HT-29 (cell line): ENCODE results near the gene MRPS18A. TPM values are rescaled to one million over a fixed set of nuclear protein-coding genes. Genes with fewer than 3 reads are reported as not detected.

ENCODE experiments used
- DNase-seq: peaks from one replicate; pipeline ENCODE4 v3.0.0-alpha.2; 2015; ENCODE audit warnings: low spot score
- total RNA-seq: library from RNA; depleted of rRNA; stranded (reverse); fragments of >200 nt; shearing (Covaris generic); gene quantifications from 2 replicates; pipeline ENCODE4 v1.2.3, GENCODE V29; 2014

MRPS18A gene
- total RNA-seq, 1 experiment from 2014 or later, result 125 TPM

DNA sequence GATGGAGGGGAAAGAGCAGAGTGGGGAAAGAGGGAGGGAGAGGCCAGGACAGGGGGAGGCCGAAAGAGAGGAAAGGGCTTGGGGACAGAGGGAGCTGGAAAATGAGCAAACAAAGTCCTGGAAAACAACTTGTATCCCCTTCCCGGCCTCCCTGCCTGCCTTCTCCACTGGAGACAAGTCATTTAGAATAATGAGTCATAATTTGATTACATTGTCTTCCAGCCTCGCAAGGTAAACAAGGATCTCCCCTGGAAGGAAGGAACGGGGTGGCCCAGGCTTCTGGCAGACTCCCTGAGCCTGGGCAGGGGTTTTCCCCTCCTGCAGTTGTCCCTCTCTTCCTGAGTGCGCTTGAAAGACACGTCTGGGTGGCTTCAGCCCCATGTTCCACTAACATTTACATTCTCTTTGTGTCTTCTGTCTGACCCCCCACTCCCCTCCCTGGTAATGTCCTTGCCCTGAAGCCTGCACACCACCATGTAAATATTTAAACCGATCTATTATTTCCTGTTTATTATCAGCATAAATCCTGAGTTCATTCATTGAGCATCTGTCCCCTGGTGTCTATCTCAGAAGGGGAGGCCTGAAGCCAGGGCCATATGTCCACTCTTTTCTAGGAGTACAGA lies 12.1 kb upstream of the MRPS18A start:
- DNase-seq, result peak; percentile 80

DNA sequence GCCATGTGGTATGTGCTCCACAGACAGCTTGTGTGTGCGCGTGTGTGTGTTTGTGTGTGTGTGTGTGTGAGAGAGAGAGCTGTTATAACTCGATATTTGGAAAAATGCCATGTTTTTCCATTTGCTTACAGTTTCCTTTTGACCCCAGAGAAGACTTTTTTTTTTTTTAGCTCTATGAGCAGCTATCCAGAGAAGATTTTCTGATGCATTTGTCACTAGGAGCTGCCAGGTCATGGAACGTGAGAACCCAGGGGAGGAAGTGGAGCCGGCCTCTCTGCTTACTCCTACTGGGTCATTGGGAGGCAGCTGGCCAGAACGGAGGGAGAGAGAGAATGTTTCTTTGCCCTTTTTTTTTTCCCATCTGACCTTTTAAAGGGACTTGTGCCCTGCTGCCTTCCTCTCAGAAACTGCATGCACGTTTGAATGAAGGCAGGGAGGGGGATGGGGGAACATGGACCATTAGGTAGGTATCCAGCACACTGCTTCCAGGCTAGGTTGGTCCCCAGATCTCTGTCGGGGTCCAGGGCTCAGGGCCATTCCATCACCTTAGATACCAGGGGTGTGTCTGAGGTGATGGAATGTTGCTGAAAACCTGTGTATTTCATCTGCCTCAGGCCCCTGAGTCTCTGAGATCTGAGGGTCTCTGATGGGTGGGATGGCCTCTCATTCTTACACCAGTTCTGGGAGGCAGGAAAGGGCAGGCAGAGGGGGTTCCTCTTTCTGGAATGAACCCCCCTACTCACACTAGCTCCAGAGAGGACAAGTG lies 11.2 kb upstream of the MRPS18A start:
- peak; percentile 16 for DNase-seq

DNA sequence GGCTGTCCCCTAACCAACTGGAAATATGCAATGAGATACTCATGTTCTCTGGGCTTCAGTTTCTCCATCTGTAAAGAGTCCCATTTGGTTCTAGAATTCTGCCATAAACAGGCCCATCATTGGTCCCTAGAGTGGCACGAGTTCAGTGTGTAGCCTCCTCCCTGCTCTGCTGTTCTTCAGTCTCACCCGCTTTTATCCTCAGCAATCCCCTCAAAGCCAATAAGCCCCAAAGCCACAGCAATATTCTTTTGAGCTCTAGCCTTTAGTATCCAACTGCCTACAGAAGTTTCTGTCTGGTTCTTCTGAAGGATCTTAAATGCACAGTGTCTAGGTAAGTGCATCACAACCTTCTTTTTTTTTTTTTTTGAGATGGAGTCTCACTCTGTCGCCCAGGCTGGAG lies 9.8 kb upstream of the MRPS18A start:
- DNase-seq, result no peak

DNA sequence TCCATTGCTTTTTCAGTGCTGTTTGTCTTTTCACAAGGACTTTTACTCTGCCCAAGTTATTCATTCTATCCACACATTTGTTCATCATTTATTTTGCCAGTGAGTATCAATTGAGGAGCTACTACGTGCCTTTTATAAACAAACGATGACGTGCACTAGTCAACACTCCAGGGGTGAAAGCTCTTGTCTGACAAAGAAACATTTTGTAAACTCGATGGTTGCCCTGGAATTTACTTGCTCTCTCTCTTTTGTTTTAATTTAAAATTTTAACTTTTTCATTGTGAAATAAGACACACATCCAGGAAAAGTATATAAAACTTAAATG lies 8.3 kb upstream of the MRPS18A start:
- DNase-seq, result no peak

DNA sequence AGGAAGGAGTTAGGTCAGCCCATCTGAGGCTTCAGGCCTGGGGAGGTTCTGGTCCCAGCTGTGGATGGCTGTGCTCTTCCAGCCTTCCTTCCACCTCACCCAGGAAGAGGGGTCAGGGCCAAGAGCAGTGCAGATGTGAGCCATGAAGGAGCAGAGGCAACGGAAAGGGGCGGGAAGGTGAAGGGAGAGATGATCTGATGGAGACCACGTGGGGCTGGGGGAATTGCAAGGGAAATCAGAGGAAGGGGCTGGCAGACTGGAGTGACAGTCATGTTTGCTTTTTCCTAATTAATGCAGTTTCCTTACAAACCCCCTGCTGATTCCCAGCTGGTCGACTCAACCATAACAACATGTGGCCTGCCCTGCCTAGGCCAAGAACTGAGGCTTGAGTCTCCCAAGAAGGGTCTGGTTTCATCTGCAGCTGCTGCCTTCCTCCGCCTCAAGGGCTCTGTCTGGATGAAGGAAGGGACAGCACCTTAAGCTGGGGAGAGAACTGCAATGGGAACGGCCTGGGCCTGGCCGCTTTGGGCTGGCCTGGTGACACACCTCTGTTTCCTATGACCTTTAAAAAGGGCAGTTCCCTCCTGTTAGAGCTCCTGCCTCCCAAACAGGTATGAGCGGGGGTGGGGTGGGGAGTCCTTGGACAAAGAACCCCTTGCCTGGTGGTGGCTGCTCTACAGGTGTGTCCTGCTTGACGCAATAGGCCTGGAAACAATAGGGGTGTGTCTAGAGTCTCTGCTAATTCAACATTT lies 7.8 kb upstream of the MRPS18A start:
- peak; percentile 18 for DNase-seq

DNA sequence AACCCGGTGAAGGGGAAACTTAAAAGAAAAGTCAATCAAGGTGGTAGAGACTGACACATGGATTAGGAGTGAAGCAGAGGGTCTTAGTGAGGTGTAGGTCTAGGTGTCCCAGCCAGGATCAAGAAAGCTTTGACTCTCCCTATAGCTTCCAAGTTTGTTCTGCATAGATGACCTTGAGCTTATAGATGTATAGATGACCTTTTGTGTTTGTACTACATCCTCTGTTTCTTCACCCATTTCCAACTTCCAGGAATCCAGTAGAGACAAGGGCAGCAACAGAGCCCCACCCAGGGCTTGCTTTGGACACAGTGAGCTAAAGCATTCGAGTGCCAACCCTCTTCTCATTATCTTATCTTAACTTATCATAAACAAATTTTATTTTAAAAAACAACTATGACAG lies 1.8 kb upstream of the MRPS18A start:
- no peak for DNase-seq

DNA sequence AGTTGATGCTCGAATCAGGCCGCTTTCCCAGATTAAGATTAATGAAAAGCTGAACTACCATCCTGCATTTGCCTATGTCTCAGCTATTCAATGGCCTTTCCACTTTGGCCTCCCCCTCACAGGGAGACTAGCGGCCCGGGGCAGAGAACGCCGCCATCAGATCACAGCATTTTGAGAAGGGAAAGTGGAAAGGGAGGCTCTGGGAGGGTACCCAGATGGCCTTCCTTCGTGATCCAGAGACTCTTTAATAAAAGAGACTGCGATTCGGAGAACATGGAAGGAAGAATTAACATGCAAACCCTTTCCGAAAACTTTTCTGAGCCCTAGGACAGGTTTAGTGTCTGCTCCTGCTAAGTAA lies 533 bp downstream of the MRPS18A start:
- no peak for DNase-seq

DNA sequence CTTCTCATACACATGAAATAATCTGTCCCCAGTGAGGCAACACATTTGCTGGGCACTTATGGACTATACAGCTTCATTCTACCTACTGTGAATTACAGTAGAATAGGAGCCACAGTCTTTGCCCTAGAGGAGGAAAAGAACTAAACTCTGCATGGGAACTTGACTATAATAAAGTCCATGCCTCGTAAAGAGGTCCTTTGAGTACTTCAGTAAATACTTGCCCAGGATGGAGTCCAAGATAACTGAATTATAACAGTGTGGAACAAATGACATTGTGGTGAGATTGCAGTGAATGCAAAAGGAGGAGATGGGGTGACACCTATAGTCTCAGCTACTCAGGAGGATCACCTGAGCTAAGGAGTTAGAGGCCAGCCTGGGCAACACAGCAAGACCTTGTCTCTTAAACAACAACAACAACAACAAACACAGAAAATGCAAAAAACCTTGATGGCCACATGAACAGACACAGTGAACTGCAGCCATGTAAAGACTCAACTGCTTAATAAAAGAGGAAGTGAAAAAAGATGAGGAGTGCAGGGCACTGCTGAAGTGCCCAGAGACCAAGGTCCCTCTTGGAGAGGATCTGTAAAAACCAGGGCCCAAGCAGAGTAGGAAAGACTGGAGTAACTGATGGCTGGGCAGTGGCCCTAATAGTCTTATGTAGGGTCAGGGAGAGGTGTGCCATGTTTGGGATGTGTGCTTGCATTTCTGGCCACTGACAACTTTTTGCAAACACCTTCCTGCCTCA lies 3.7 kb downstream of the MRPS18A start:
- no peak for DNase-seq

DNA sequence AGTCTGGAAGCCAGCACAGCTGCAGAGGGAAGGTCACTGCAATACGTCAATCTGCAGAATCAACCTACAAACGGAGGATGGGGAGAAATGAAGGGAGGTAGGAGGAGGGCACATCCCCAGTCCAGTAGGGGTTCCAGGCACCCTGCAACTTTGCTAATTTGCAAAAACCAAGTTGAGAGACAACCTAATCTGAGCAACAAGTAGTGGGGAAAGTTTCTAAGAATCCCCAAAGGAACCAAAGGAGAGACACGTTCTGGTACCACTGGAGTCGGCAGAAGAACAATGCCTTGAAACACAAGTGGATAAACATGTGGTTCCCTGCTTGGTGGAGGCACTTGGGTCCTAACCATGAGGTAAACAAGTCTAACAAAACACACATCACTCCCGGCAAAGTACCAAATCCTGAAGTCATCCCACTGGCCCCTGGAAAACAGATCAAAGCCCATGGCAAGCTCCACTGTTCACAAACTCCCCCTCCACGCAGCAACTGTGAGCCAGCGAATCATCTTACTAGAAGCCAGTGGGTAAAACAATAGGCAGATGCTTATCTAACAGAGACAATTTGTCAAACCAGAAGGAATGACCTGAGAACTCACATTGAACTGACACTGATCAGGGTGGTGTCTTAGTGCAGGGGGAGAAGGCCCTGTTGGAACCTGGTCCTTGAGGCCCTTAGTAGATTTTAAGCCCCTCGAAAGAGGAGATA lies 4.7 kb downstream of the MRPS18A start:
- no peak for DNase-seq

DNA sequence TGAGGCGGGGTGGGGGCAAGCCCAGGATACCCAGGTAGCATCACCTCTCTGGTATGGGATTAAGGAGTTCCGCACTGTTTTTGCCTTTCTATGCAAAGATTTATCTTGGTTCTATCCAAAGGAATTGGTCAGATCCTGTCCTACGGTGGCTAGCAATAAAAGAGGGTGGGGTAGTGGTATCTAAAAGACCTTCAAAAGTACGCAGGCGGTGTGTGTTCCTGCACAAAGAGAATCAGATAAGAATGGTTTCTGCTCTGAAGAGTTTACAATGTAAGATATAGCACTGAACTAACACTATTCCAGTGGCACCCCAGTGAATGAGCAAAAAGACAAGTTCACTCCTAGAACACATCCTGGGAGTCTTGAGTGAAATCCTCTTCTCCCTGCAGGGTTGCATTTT lies 6.3 kb downstream of the MRPS18A start:
- DNase-seq, result no peak

DNA sequence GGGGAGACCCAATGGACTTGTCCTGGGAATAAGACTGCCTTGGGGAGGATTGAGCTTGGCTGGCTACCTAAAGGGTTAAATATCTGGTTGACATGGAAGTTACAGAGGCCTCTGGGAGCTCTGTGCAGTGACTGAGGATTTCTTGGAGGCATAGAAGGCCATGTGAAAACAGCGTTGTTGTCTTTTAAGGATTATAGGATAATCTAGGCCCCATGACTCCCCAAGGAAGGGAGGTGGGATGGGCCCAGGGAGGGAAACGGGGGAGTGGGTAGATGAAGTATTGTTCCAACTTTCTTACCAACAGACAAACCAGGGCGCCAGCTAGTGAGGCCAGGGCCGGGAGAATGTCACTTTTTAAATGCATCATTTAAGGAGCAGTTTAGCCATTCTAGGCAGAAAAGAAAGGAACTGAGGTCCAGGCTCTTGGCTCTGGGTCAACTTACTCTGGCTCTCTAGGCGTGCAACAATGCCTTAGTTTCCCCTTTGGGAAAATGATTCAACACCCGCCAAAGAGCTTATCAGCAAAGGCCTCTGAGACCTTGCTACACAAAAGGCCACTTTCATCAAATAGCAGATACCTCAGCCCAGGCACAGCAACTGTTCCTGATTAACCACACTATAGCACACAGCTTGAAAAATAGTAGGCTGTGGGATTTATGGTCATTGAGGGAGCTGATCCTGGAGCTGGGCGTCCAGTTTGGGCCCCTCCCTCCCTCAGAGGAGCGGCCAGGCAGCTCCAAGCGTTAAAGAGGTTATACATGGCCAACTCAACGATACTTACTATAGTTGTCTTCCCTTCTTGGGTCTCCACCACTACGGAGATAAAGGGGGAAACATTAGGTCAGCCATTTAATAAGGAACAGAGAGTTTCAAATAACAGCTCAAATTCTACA lies 7.0 kb downstream of the MRPS18A start:
- DNase-seq, result no peak

DNA sequence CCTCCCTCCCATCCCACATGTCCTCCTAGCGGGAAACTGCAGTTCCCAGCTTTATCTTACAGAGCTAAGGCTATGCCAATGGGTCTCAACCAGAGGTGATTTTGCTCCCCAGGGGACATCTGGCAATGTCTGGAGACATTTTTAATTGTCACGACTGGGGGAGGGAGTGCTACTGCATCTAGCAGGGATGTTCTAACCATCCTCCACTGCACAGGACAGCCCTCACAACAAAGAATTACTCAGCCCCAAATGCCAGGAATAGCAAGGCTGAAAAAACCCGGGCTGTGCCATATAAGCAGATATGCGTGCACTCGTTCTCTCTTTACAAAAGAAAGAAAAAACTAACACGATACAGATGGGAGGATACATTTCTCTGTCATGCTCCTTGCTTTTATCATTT lies 8.5 kb downstream of the MRPS18A start:
- DNase-seq, result no peak

DNA sequence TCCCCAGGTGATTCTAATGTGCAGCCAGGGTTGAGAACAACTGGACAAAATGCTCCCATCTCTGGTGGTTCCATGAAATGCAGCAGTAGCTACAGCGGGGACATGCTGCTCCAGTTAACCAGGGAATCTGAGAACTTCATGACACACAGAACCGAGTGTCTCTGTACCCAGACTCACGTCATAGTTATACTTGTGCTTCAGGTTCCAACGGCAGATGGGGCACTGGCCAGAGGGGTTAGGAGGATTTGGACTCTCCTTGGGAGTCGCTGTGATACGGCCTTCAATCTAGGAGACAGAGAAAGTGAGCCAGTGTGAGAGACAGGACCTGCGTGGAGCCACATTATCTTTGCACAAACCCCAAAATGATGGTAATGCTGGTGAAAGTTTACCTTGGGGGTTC lies 9.2 kb downstream of the MRPS18A start:
- no peak for DNase-seq

DNA sequence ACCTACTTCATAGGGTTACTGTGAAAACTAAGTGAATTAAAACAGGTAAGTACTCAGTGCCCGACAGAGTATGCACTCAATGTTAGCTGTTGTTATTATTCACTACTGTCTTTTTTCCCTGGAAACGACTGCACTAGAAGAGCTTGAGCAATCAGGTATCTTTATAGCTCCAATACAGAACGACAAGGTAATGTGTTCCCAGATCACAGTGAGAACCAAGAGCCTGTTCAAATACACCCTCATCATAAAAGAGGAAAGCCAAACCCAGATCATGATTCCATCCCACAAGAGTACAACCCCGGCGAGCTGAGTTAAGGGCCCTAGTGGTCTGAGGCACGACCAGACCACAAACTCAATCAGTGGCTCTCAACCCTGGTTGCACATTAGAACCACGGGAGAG lies 9.8 kb downstream of the MRPS18A start:
- no peak for DNase-seq

DNA sequence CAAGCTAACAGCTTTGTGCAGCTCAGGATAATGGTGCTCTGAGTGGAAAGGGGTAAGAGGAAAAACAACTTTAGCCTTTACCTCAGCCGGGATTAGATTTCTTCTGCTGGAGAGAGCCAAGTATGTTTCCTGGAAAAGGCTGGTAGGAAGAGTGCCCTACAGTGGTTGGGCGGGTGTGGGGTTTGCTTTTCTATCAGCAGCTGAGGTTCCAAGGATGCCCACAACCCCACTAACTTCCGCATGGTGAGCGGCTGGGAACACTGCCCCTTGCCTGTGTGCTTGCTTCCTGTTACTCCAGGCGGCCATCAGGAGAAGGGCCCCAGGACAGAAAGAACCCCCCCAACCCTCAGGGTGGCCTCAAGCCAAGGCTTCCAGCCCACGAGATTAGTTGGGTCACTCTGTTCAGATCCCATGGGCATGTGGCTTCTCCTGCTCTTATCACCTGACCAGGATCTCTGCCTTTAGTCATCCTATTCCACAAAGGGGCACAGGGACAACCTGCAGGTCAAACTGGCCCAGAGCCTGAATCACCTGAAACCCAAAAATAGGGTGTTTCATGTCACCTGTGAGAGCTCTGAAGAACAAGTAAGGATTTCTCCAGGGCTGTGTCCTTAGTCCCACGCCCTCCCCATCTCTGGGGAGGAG lies 10.5 kb downstream of the MRPS18A start:
- DNase-seq, result no peak

DNA sequence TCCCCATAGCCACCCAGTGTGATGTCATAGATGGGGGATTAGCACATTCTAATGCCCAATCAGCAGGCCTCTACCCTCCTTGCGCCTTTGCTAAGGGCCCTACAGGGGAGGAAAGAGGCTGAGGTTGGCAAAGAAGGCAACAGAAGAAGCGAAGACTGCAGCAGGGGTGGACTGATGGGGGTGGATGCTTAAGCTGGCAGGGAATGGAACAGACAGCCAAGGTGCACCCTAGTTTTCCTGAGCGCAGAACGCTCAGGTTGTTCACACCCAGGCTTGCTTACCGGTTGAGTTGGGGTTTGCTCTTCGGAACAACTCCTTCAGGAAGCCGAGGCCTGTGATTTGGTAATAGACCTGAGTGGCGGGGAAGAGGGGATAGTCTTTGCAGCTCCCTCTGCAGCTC lies 12.7 kb downstream of the MRPS18A start:
- DNase-seq, result no peak

DNA sequence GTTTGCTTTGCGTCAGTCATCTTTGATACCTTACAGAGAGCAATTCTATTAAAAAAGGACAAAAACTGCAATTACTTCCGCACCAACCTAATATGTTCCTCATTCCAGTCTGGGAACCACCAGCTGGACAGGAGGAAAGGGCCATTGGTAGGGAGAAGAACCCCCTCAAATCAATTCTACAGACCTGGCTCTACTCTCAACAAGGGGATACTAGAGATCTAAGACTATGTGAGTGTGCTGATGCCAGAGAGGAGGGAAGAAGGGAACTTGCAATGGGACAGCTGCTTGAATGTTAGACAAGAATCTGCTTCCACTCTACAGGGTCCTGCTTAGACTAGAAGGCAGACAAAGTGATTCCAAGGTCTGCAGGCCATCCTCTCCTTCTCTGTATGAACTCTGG lies 13.3 kb downstream of the MRPS18A start:
- DNase-seq, result no peak

DNA sequence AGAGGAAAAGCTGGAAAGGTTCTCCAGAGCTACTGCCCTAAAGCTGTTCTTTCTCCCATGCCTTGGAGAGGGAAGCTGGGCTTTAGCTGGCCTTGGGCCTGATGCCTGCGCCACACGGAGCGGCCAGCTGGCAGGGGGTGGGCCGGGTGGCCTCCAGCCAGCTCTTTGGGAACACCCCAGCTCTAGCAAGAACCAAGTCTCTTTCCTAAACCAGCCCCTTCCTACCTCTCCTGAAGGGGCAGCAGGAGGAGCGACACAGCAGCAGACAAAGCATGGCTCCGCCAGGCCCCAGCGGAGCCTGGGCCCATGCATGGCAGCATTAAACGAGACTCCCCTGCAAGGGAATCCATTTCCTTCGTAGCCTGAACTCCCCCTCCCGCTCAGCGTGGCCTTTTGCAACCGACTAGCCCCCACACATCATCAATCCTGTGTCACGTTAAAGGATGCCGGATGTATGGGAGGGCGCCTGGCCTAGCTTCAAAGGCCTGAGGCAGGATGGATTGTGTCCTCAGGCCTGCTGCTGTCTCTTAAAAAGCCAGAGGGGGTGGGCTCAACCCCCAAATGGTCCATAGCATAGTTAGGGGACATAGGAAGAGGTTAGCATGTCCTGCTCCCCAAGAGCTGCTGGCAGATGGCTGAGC lies 14.0 kb downstream of the MRPS18A start:
- no peak for DNase-seq

DNA sequence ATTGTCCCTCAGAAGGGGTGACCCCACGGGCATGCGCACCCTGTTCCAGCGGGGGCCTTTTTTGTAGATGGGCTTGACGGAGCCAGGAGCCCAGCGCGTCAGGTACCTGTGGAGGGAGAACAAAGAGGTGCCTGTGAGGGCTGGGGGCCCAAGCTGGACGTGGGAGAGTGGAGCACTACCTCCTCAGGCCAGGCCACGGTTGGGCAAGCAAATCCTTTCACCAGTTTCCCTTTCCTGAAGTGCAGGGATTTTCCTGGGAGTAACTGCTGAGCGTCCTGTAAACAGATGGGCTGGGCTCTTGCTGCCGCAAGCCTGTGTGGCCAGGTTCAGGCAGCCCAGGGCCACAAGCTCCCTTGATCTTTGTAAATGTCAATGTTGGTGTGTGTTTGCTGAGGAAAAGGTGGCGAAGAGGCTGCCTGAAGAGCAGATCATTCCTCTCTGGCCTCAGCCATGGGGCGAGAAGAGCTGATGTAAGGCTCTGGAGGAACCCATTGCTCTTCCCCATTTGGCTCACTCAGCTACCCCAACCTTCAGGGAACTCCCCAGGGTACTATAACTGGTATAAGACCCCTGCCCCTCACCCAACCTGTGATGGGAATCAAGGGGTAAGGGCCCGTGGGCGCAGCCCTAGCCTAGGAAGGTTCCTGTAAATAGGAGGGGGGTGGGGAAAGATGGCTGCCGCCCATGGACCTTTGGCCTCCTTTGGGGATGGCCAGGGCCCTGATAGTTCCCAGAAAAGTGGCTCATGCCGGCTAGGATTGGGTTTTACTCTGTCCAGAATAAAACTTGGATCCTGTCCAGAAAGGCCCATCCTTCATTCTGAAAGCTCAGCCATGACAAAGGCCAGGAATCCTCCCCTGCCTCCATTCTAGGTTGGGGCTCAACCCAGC lies 15.5 kb downstream of the MRPS18A start:
- no peak for DNase-seq
